HG03097 (cell line): Measurements from ENCODE around the gene CFDP1.
"Not testable (repeated sequence)": the region's sequence is repeated elsewhere in the genome, so short reads cannot be mapped to it uniquely, and the experiment has no call there.

Experiments used
- ATAC-seq: cut with Tn5 transposase; IDR thresholded peaks from one replicate; pipeline ENCODE4 v1.9.1; 2021; ENCODE audit not compliant: unreplicated experiment, low FRiP score

Gene CFDP1

DNA sequence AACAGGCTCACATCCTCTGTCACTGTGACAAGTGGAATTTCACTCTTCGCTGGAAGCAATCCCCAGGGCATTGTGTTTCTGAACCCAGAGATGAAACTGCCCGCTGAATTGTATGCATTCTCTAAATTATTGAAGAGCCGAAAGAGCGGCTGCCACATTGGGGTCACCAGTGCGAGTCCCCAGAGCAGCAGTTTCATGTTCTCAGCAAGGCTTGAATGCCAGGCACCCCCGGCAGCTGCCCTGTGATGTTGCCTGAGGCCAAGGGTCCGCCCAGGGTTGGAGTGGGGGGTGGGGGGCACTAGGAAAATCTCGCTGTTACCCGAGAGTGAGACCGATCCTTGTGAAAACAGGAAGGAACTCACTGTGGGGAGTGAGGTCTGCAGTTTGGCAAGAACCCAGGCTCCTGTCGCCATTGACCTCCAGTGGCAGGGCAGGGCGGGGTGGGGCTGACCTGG is 161.2 kb downstream of the CFDP1 start:
- no peak for ATAC-seq

DNA sequence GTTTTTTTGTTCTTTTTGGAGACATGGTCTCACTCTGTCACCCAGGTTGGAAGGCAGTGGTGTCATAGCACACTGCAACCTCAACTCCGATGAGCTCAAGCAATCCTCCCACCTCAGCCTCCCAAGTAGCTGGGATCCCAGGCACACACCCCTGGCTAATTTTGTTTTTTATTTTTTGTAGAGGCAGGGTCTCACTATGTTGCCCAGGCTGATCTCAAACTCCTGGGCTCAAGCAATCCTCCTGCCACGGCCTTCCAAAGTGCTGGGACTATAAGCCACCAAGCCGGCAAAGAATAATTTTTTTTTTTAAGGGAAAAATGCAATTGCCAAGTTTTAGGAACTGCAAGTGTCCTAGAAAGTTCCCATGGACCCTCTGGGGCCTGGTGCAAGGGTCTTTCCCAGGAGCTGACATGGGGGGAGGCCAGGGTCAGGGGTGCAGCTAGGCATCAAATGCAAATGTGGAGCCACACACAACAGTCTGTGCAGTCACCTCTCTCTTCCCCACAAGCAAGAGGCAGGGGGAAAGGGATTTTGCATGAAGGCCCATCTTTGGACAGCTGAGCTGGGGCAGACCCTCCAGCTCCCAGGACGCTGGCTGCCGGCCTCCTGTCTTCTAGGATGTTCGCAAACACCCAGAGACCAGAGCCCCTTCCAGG is 161.7 kb downstream of the CFDP1 start:
- ATAC-seq, result no peak

DNA sequence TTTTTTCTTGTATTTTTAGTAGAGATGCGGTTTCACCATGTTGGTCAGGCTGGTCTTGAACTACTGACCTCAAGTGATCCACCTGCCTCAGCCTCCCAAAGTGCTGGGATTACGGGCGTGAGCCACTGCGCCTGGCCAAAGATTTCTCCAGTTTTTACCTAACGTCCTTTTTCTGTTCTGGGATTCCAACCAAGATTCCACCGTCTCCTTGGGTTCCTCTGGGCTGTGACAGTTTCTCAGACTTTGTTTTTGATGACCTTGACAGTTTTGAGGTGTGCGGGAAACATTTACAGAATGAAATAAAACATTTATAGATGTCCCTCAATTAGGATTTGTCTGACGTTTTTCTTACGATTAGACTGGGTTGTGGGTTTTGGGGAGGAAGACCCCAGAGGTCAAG is 163.9 kb downstream of the CFDP1 start:
- not testable (repeated sequence) for ATAC-seq

DNA sequence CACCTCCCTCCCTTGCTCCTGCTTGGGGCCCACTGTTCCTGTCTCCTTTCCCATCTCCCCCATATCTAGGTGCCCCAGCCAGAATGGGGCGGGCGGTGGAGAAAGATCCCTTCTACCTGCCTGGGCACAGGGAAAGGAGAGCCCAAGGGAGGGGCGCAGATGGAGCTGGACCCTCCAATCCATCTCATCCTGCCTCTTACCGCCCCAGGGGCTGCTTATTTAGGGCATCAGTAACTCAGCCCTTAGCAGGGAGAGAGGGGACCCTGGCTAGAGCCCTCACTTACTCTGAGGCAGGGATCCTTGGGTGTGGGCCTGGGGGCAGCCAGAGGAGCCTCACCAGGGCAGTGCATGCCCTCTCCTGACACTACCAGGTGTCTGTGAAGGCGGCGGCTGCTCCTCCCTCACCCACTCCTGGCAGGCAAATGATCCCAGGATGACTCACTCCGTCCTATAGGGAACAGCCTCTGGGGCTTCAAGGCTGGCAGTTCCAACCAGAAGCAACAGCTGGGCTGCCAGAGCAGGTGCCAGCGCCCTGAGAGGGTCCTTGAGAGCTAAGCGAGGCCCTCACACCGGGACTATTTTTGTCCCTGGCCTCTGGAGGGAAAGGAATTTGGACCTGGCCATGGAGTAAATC is 165.6 kb downstream of the CFDP1 start:
- no peak for ATAC-seq

DNA sequence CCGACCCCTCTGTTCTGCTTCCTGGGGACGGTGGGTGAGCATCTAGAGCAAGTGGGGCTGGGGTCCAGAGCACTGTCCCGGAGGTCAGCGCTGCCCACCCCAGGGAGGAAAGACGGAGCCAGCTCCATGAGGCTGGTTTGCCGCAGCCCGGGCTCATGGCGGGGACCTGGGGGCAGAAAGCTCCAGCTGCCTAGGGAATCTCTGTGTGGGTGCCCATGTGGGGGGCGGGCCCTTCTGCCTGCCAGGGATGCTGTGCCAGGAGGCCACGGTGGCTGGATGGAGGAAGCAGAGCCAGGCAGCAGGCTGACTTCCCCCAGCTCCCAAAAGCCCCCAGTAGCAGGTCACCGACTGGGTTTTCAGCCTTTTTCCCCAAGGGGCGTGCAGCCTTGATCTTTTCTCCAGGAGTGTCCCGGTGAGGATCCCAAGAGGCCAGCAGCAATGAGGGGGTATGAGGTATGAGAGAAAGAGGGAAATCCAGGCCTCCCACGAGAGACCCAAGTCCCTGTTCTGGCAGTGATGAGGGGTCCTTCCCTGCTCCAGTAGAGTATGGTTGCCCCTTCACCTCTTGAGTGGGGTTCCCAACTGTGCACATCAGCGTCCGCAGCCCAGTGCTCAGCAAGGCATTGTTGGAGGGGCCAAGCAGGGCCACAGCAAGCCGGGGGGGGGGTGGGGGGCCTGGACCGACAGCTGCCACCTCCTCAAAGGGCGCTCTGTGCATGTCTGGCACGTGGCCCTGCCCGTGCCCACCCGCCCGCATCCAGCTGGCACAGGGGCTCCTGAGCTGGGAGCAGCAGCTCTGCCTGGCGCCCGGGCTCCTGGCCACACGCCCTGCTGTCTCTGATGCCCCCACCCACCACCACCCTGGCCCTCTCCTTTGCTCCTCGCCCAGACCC is 166.3 kb downstream of the CFDP1 start:
- no peak for ATAC-seq

DNA sequence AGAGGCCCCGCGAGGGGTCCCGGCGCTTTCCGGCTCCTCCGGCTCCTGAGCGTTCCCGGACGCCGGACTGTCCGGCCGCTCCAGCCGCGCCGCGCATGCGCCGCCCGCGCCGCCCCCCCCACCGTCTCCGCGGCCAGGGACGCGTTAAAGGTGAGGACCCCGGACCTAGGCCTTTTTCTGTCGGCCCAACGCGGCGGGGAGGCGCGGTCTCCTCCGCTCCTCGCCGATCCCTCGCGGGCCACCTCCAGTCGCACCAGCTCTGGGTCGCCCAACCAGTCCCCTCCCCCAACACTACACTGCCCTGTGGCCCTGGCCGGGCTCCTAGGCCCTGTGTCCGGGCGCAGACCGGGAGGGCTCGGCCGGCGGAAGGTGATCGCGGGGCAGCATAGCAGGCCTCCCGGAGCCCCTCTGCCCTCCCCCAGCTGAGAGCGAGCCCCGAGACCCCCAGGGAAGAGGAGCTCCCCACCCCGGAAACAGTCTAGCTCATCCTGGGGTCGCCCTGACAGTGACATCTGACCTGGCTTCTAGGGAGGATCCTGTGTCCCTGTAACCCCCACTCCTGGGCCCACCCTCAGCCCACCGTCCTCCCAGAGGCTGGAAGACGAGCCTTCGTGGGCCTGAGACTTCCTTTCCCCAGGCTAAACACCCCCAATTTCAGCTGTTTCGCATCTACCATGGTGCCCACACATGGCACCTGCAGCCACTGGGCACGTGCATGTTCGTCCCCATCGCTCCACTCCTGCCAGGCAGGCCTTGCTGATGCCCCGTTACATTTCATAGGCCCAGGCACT is 167.2 kb downstream of the CFDP1 start:
- peak; percentile 60 for ATAC-seq

DNA sequence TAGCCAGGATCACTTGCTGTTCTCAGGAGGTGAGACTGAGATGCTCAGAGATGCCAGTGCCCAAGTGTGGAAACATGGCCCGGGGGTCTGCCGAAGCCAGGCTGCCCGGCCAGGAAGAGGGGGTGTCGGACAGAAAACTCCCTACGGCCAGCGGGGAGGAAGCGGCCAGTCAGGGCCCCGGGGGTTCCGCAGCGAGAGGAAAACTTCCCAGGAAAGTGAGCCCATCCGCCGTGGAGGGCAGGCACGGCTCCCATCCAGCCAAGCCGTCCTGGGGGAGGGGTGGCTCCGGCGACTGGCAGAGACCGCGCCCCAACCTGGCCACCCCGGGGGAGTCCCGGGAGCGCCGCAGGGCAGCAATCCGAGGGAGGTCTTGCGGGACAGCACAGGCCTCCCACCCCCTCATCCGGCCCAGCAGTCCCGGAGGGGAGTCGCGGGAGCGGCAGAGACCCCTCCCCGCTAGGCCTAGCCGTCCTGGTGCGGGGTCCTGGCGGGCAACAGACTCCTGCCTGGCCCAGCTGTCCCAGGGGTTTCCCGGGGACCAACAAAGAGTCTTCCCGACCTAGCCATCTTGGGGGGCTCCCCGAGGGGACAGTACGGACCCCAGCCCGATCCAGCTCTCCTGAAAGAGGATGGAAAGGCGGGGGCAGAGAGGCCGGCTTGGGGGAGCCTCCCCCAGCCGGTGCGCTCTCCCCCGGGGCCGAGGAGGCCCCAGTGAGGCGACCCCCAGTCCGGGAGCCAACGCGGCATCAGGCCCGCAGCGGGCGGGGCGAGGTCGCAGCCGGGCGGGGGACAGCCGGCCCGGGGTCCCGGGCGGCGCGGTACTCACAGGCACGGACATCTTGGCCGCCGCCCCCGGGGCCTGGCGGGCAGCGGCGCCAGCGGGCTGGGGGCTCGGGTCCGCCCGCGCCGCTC is 168.0 kb downstream of the CFDP1 start:
- ATAC-seq, result peak; percentile 15

DNA sequence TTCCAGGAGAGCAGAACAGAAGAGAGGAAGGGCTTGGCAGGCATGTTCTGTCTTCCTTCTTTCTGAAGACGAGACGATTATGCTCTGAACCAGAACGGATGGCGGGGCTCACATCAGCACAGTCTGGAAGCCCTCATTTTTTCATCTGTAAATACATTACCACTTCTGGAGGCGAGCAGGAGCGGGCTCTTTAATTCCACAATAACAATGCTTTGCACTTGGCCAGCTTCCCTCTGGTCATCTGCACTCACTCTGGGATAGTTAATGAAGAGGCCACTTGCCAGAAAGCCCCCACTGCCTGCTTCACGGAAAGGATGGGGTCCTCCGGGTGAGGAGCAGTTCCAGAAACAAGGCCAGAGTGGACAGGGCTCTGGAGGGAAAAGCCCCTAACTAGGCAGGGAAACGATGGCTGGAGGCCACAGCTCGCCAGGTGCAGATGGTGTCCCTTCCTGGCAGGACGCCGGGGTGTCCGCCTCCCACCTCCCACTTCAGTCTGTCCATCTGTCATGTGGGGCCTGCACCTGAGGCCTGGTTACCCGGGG is 168.8 kb downstream of the CFDP1 start:
- ATAC-seq, result no peak

DNA sequence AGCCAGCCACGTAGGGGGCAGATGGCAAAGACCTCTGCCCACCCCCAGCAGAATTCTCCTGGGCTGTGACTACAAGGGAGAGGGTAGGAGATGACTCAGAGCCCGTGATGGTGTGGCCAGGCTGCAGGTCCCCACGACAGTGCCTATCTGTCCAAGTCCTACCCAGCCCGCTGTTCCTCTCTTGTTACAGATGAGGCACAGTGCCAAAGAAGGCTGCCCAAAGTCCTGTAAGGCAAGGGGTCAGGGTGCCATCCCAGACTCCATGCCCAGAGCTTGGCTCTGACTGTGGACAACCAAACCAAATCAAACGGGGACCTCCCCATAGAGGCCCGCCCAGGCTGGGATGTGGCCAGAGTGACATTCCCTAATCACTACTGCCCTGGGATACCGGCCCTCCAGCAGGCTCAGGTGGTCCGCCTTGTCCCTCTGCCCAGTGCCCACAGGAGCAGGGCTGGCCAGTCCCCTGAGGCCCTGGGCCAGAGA is 169.3 kb downstream of the CFDP1 start:
- ATAC-seq, result no peak

DNA sequence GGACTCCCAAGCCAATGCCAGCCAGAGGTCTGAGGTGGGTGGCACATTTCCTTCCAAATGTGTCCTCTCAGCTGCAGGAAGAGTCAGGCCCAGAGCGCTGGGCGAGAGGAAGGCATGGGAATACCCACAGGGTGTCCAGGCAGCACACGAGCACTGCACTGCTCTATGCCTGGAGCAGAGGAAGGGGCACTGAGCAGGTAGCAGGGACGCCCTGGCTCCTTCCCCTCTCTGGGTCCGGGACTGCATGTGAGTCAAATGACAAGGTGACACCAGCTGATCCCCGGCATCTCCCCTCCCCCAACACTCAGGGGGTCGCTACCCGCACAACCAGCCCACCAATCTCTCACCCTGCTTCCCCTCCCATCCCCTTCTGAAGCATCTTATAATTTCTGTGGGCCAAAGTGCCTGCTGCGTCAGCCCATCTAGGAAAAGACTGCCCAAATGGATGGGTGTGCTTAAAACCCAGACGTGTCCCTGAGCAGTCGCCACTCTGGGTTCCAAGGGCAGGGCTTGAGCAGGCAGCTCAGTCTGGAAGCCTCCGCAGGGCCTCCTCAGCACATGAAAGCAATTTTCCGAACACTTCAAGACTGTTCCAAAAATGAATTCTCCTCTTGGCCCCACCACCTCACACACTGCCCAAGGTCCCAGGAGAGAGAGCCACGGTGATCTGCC is 169.9 kb downstream of the CFDP1 start:
- ATAC-seq, result no peak

DNA sequence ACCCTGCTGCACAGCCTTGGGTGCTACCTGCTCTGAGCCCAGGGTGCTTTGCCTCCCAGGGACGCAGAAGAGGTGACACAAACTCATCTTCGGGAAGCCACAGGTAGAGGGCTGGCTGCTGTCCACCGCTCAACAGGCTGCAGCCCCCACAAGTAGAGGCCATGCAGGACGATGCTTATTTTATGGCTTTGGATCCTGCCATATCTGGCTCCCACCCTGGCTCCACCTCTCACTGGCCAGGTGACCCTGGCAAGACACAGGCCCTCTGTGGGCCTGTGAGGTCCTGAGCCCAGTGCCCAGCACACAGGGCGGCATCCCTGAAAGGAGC is 170.5 kb downstream of the CFDP1 start:
- ATAC-seq, result no peak

DNA sequence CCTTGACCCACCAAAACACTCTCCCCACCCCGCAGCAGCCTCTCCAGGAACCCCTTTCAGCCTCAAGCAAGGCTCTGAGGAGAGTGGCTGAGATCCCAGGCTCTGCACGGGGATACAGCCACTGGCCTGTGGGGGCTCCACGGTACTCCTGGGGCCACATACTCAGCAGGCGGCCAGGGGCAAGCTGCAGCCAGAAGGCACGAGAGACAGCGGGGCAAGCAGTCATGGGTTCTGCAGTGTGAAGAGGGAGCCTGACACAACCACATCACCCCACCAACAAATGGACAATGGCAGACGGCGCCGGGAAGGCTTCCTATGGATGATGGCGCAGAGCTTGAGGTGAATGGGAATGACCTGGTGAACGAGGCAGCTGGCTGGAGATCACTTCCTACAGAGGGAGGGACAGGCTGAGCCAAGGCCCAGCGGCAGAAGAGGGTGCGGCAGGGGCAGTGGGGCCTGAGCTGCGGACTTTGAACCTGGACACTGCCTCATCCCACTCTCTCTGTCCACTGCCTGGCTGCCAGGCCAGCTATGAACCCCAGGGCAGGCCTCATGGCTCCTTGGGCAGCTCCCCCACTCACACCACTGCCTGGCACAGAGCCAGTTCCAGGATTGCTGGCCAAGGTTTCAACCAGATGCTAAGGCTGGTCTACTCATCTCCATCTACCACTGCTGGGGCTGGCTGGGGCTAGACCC is 171.1 kb downstream of the CFDP1 start:
- ATAC-seq, result no peak

DNA sequence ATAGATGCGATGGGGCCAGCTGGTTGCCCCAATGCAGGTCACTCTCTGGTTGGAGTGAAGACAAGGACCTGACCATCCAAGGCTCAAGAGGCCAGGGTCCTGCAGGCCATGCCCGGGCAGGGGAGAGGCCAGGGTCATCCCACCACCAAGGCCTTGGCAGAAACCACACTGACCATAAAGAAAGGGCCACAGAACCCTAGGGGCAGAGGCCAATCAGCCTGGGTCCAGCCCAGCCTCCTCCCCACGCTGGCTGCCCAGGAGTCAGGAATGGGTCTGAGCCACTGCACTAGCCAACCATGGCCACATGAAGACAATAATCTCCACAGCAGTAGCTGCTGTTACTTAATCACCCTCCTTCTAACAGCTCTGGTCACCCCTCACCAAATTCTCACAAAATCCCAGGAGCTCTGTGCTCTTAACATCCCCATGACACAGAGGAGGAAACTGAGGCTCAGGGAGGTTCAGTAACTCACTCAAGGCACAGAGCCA is 171.7 kb downstream of the CFDP1 start:
- no peak for ATAC-seq

DNA sequence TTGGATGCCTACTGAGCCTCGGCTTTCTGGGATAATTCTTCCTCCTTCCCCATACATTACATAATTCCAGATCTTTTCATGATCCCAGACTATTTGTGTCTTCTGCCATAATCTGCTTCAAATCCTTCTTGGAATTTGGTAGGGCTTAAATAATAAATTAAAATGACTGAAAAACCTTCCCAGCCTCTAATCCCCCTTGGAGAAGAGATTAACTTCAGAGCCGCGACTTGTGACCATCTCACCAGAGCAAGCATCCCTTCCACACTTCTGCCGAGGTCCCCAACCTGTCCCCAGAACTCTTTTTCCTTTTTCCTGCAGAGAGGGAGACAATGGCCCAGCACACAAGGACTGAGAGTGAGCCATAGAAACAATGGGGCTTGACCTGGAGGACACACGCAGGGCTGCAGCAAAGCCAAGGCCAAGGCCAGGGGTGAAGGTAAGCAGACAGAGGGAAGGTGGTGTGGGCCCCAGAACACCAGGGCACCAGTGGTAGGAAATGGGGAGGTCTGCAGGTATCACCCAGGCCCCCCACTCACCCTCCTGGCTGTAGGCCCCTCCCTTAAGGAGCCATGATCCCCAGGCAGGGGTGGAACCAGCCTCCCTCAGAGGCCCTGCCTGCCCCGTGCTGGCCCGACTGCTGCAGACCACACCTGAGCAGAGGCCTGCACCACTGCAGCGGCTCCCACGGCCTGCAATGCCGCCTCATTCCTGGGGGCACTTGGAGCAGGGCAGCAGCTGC is 172.3 kb downstream of the CFDP1 start:
- ATAC-seq, result no peak

DNA sequence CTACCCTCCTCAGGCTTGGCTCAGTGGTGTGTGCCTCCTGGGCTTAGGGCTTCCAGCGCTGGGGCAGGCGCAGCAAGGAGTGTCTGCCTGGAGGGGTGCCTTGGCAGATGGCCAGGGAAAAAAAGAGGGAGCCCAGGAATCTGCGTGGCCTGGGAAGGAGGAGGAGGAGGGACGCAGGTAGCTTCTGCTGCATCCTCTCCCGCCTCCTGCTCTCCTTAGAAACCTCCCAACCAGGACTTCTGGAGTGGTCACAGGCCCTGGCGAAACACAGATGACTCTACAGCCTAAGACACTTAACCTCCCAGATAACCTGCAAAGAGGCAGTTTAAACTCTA is 174.5 kb downstream of the CFDP1 start:
- ATAC-seq, result no peak

DNA sequence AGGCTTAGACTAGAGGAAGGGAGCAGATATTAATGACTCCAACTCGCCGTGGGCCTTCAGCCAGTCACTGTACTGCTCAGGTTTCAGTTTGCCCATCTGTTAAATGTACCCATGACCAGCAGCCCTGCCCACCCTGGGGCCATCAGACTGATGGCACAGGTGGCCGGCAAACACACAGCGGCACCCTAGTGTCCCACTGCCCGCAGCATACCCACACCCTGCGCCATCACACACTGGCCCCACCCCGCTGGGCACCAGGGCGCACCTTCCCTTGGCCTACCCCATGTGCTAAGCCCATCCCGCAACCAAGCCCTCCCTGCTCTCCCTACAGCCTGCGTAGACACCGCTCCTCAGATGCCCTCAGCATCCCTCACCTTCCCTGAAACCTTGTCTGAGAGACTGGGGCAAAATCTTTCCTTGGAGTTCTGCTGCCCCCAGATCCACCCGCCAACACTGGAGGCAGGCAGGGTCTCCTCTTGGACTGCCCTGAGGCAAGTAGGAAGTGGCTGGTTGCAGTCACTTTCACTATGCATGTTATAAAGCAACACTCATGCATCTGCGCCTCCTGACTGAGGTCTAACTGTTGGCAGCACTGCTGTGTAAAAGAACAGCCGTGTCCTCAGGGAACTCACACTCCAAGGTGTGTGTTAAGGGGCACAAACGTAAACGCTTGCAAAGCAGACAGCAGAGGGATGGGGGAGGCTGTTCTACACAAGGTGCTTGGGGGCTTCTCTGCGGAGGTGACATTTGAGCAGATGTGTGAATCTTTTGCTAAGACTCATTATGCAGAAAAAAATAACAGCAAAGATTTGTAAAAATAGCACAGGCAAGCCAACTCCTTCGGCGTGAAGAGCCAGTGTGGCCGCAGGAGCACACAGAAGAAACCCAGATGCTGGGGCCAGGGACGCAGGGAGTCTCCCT is 175.2 kb downstream of the CFDP1 start:
- ATAC-seq, result no peak
